HepG2 (cell line): ENCODE results near the gene LAMB2. TPM values are rescaled to one million over a fixed set of nuclear protein-coding genes. Genes with fewer than 3 reads are reported as not detected.
A peak's percentile ranks its signal among the peaks of the same experiment; 100 is the strongest.

Experiments
- BRD4 ChIP-seq: sonication (generic); formaldehyde crosslinking; IDR thresholded peaks from 2 replicates; pipeline ENCODE4 v1.4.0; 2020; ENCODE audit warnings: missing genetic modification reagents
- CBFB ChIP-seq: sonication (generic); formaldehyde crosslinking; IDR thresholded peaks from 2 replicates; pipeline ENCODE4 v1.4.0; 2020; ENCODE audit warnings: missing genetic modification reagents
- DMAP1 ChIP-seq: IDR thresholded peaks from 2 replicates; pipeline ENCODE4 v1.6.1; 2016
- EZH2 ChIP-seq: conservative IDR thresholded peaks from 2 replicates; pipeline ENCODE4 v1.6.1; 2012; ENCODE audit warnings: mild to moderate bottlenecking, low read depth, low read length, moderate library complexity
- KDM2A ChIP-seq: sonication (generic); formaldehyde crosslinking; IDR thresholded peaks from 2 replicates; pipeline ENCODE4 v1.4.0; 2020; ENCODE audit warnings: low read depth, missing genetic modification reagents, borderline replicate concordance
- MTF2 ChIP-seq: sonication (generic); formaldehyde crosslinking; IDR thresholded peaks from 2 replicates; pipeline ENCODE4 v1.5.0; 2020; ENCODE audit warnings: missing genetic modification reagents, borderline replicate concordance
- PCBP1 ChIP-seq: fragments of 200-400 bp; formaldehyde crosslinking; IDR thresholded peaks from 2 replicates; pipeline ENCODE4 v1.6.1; 2017; ENCODE audit warnings: mild to moderate bottlenecking, low read depth, low read length, borderline replicate concordance
- ZBTB7B ChIP-seq: sonication (generic); formaldehyde crosslinking; IDR thresholded peaks from 2 replicates; pipeline ENCODE4 v1.4.0; 2020; ENCODE audit warnings: missing genetic modification reagents
- ZNF430 ChIP-seq: sonication (generic); formaldehyde crosslinking; IDR thresholded peaks from 2 replicates; pipeline ENCODE4 v1.9.0; 2021; ENCODE audit warnings: mild to moderate bottlenecking, missing genetic modification reagents
- ZNF850 ChIP-seq: sonication (generic); formaldehyde crosslinking; conservative IDR thresholded peaks from 2 replicates; pipeline ENCODE4 v1.9.0; 2021; ENCODE audit warnings: mild to moderate bottlenecking, missing genetic modification reagents
- polyA plus RNA-seq, 8 experiments: library from polyadenylated mRNA; depleted of rRNA in 3 of 8; stranded (reverse) in 7 of 8; unstranded in 1 of 8; fragments of >200 nt; fragmentation: Illumina TruSeq in 4 of 8; extraction: Trizol in 4 of 8; gene quantifications; 2 replicates each; pipeline versions ENCODE4 v1.2.1 to v1.2.3, GENCODE V29; 2011 to 2016; ENCODE audit warnings: low read depth in 4 of 8, missing spikeins in 1 of 8, mixed read lengths in 1 of 8; ENCODE audit not compliant: insufficient read depth in 1 of 8
- total RNA-seq, 5 experiments: library from RNA; depleted of rRNA; stranded (reverse); fragments of >200 nt; fragmentation: Illumina TruSeq; extraction: Trizol; gene quantifications; 2 replicates each; pipeline ENCODE4 v1.2.3, GENCODE V29; 2016; ENCODE audit warnings: low read depth in 1 of 5
- TF ChIP-seq, protein P1 (sequence below): sonication (generic); formaldehyde crosslinking; IDR thresholded peaks from 2 replicates; pipeline ENCODE4 v1.5.0; 2020; ENCODE audit warnings: mild to moderate bottlenecking, missing genetic modification reagents
- TF ChIP-seq, protein P2 (sequence below): sonication (generic); formaldehyde crosslinking; IDR thresholded peaks from 2 replicates; pipeline ENCODE4 v1.5.0; 2020; ENCODE audit warnings: mild to moderate bottlenecking, missing genetic modification reagents, moderate library complexity

Gene LAMB2
- total and polyA plus RNA-seq, 2 of the 13 experiments (the other 11 are each of a cell fraction or from before 2014, with no cell fraction given): 208 to 443 TPM

DNA sequence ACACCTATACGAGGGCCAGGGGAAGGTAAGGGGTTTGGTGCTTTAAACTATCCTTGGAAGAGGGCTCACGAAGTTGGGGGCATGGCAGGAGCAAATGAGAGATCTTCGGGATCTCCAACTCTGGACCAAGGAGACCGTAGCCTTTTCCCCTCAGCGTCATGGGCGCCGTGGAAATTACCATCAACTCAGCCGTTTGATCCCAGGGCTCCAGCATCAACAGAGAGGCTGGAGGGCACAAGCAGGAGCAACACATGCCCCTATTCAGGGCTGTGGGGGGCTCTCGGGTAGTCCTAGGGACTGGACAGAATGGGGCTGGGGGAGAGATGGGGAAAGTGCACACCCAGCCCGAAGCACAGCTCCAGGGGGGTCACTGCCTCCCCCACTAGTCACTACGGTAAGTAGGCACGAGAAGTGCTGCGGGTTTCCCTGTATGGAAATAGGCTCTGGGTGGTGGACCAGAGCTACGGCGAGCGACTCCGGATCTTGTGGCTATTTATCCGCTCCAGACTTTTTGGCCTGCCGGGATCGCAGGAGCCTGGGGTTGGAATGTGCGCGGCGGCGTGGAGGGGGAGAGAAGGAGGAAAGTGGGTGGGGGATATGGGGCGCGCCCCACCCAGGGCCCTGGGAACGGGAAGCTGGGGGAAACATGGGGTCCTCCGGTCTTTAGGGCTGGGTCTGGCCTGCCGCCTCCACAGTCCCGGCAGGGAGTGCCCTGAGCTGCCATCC lies 539 bp upstream of the LAMB2 start (continued):
- TF ChIP-seq CBFB (peak; percentile 77), PCBP1 (0 out of 2 replicates have a peak, but pooled peaks have one; percentile 86), ZNF850 (CRISPR knock-in tag) (no peak), ZNF430 (CRISPR knock-in tag) (no peak), ZBTB7B (CRISPR knock-in tag) (0 out of 2 replicates have a peak, but pooled peaks have one; percentile 24), EZH2 (no peak), MTF2 (CRISPR knock-in tag) (no peak), BRD4 (CRISPR knock-in tag) (no peak), DMAP1 (peak; percentile 39; the same call in 1 of the 2 replicates), KDM2A (CRISPR knock-in tag) (peak; percentile 38; the same call in 1 of the 2 replicates)
- TF ChIP-seq, protein P1, sequence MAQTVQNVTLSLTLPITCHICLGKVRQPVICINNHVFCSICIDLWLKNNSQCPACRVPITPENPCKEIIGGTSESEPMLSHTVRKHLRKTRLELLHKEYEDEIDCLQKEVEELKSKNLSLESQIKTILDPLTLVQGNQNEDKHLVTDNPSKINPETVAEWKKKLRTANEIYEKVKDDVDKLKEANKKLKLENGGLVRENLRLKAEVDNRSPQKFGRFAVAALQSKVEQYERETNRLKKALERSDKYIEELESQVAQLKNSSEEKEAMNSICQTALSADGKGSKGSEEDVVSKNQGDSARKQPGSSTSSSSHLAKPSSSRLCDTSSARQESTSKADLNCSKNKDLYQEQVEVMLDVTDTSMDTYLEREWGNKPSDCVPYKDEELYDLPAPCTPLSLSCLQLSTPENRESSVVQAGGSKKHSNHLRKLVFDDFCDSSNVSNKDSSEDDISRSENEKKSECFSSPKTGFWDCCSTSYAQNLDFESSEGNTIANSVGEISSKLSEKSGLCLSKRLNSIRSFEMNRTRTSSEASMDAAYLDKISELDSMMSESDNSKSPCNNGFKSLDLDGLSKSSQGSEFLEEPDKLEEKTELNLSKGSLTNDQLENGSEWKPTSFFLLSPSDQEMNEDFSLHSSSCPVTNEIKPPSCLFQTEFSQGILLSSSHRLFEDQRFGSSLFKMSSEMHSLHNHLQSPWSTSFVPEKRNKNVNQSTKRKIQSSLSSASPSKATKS: no peak
- TF ChIP-seq, protein P2, sequence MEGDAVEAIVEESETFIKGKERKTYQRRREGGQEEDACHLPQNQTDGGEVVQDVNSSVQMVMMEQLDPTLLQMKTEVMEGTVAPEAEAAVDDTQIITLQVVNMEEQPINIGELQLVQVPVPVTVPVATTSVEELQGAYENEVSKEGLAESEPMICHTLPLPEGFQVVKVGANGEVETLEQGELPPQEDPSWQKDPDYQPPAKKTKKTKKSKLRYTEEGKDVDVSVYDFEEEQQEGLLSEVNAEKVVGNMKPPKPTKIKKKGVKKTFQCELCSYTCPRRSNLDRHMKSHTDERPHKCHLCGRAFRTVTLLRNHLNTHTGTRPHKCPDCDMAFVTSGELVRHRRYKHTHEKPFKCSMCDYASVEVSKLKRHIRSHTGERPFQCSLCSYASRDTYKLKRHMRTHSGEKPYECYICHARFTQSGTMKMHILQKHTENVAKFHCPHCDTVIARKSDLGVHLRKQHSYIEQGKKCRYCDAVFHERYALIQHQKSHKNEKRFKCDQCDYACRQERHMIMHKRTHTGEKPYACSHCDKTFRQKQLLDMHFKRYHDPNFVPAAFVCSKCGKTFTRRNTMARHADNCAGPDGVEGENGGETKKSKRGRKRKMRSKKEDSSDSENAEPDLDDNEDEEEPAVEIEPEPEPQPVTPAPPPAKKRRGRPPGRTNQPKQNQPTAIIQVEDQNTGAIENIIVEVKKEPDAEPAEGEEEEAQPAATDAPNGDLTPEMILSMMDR: peak; percentile 35
- TF ChIP-seq, all 625 proteins: peak for 59
